H1 (cell line): ENCODE data around the gene GCLM. TPM values are rescaled to one million over a fixed set of nuclear protein-coding genes. Genes with fewer than 3 reads are reported as not detected.

Source experiments
- CTCF ChIA-PET: fragments of 300-600 bp; sonication (Branson Sonifier 250); formaldehyde crosslinking; loops from one replicate; lab custom pipeline; 2021; ENCODE audit not compliant: partially characterized antibody; lab: Charles Lee
- POLR2A ChIA-PET: fragments of 300-600 bp; sonication (Branson Sonifier 250); formaldehyde crosslinking; loops from one replicate; lab custom pipeline; 2021; ENCODE audit warnings: inconsistent platforms; ENCODE audit not compliant: partially characterized antibody; lab: Charles Lee
- DNase-seq, 2 experiments: peaks; one replicate each; pipeline versions ENCODE4 v3.0.0 to v3.0.0-alpha.2; 2010 to 2022; ENCODE audit warnings: low spot score in 2 of 2, low read depth in 1 of 2, mixed read lengths in 1 of 2
- FAIRE-seq: peaks from 2 replicates; lab custom pipeline; 2011; peaks lifted over from hg19 to GRCh38; lab: Jason Lieb, UNC
- H2AFZ ChIP-seq: 2 replicates; pipeline ENCODE4 v1.8.1; 2012; ENCODE audit warnings: low read length, inconsistent platforms
- H2AK5ac ChIP-seq: 2 replicates; pipeline ENCODE4 v1.6.1; 2013; ENCODE audit warnings: low read depth, low read length
- H2BK120ac ChIP-seq: replicated peaks from 2 replicates; pipeline ENCODE3; 2013; ENCODE audit warnings: low read depth, low read length, inconsistent platforms
- H2BK12ac ChIP-seq: 2 replicates; pipeline ENCODE4 v1.6.1; 2013; ENCODE audit warnings: low read depth, low read length
- H2BK15ac ChIP-seq: 2 replicates; pipeline ENCODE4 v1.6.1; 2013; ENCODE audit warnings: low read length
- H2BK20ac ChIP-seq: 2 replicates; pipeline ENCODE4 v1.6.1; 2013; ENCODE audit warnings: low read length
- H2BK5ac ChIP-seq: 2 replicates; pipeline ENCODE4 v1.6.1; 2013; ENCODE audit warnings: low read depth, low read length
- H3K14ac ChIP-seq: 2 replicates; pipeline ENCODE4 v1.6.1; 2013; ENCODE audit warnings: inconsistent platforms; ENCODE audit not compliant: insufficient read length
- H3K18ac ChIP-seq: 2 replicates; pipeline ENCODE4 v1.6.1; 2013; ENCODE audit warnings: low read length; ENCODE audit errors: extremely low read depth
- H3K23ac ChIP-seq: 2 replicates; pipeline ENCODE4 v1.6.1; 2013; ENCODE audit warnings: inconsistent platforms; ENCODE audit not compliant: insufficient read length
- H3K23me2 ChIP-seq: 2 replicates; pipeline ENCODE4 v1.6.1; 2013; ENCODE audit warnings: low read depth, low read length
- H3K27ac ChIP-seq: 2 replicates; pipeline ENCODE4 v1.6.1; 2011; ENCODE audit warnings: low read depth, low read length, inconsistent platforms
- H3K27me3 ChIP-seq, 4 experiments: replicated peaks in 1 of 4; 1 replicate in 1 of 4; 2 replicates in 3 of 4; pipeline versions ENCODE4 v1.6.1 to v1.8.1; 2011 to 2013; ENCODE audit warnings: low read length in 3 of 4, mild to moderate bottlenecking in 3 of 4, inconsistent platforms in 2 of 4, mixed read lengths in 2 of 4, moderate library complexity in 1 of 4; ENCODE audit not compliant: control insufficient read depth in 3 of 4, insufficient read depth in 3 of 4; ENCODE audit errors: extremely low read depth in 1 of 4
- H3K36me3 ChIP-seq, 4 experiments: 2 replicates each; pipeline versions ENCODE4 v1.6.1 to v1.8.1; 2011 to 2013; ENCODE audit warnings: mild to moderate bottlenecking in 4 of 4, low read length in 3 of 4, moderate library complexity in 2 of 4, control low read depth in 1 of 4, inconsistent platforms in 1 of 4; ENCODE audit not compliant: insufficient read depth in 4 of 4, control insufficient read depth in 2 of 4
- H3K4ac ChIP-seq: replicated peaks from 2 replicates; pipeline ENCODE3; 2013; ENCODE audit warnings: low read length, low read depth, mixed read lengths, inconsistent platforms; ENCODE audit not compliant: insufficient read length
- H3K4me1 ChIP-seq, 4 experiments: replicated peaks in 1 of 4; 1 replicate in 1 of 4; 2 replicates in 3 of 4; pipeline versions ENCODE4 v1.6.1 to v1.8.1; 2011 to 2013; ENCODE audit warnings: low read length in 3 of 4, inconsistent platforms in 2 of 4, mixed read lengths in 1 of 4; ENCODE audit not compliant: insufficient read depth in 4 of 4, control insufficient read depth in 3 of 4
- H3K4me2 ChIP-seq, 2 experiments: 2 replicates each; pipeline versions ENCODE4 v1.6.1 to v1.8.1; 2011 to 2013; ENCODE audit warnings: low read depth in 2 of 2, low read length in 2 of 2, control low read depth in 1 of 2, inconsistent platforms in 1 of 2, mild to moderate bottlenecking in 1 of 2; ENCODE audit not compliant: insufficient read depth in 1 of 2
- H3K4me3 ChIP-seq, 4 experiments: fragments of 200-600, 300-600 bp in 1 of 4; sonication (generic), shearing (Covaris generic), sonication (Bioruptor Twin) in 1 of 4; 2 replicates each; pipeline versions ENCODE4 v1.5.1 to v1.8.1; 2011 to 2016; ENCODE audit warnings: low read length in 4 of 4, low read depth in 3 of 4, control low read depth in 2 of 4, inconsistent platforms in 2 of 4, mild to moderate bottlenecking in 2 of 4, mixed read lengths in 1 of 4, moderate library complexity in 1 of 4; ENCODE audit not compliant: insufficient read depth in 2 of 4; ENCODE audit errors: extremely low read depth in 1 of 4
- H3K56ac ChIP-seq: replicated peaks from 2 replicates; pipeline ENCODE3; 2013; ENCODE audit warnings: low read depth, mild to moderate bottlenecking, mixed read lengths, low read length, inconsistent platforms; ENCODE audit not compliant: insufficient read length
- H3K79me1 ChIP-seq: 2 replicates; pipeline ENCODE4 v1.6.1; 2013; ENCODE audit warnings: low read depth, low read length, control low read depth
- H3K79me2 ChIP-seq, 2 experiments: 2 replicates each; pipeline versions ENCODE4 v1.6.1 to v1.8.1; 2012 to 2013; ENCODE audit warnings: low read length in 2 of 2, mild to moderate bottlenecking in 2 of 2, inconsistent platforms in 1 of 2; ENCODE audit not compliant: insufficient read depth in 2 of 2, control insufficient read depth in 1 of 2
- H3K9ac ChIP-seq, 4 experiments: replicated peaks in 1 of 4; 1 replicate in 1 of 4; 2 replicates in 3 of 4; pipeline versions ENCODE4 v1.6.1 to v1.8.1; 2011 to 2013; ENCODE audit warnings: low read depth in 3 of 4, low read length in 3 of 4, control low read depth in 2 of 4, mild to moderate bottlenecking in 2 of 4, moderate library complexity in 2 of 4, inconsistent platforms in 1 of 4; ENCODE audit errors: extremely low read depth in 1 of 4
- H3K9me3 ChIP-seq, 2 experiments: 2 replicates each; pipeline versions ENCODE4 v1.6.1 to v1.8.1; 2012 to 2013; ENCODE audit warnings: mild to moderate bottlenecking in 2 of 2, moderate library complexity in 2 of 2, control low read depth in 1 of 2, inconsistent platforms in 1 of 2, low read depth in 1 of 2, low read length in 1 of 2, mixed read lengths in 1 of 2; ENCODE audit not compliant: insufficient read depth in 2 of 2
- H4K20me1 ChIP-seq, 2 experiments: replicated peaks in 1 of 2; 2 replicates each; pipeline versions ENCODE3 to v1.8.1; 2011 to 2013; ENCODE audit warnings: inconsistent platforms in 2 of 2, low read length in 2 of 2, mild to moderate bottlenecking in 1 of 2; ENCODE audit not compliant: insufficient read depth in 2 of 2, control insufficient read depth in 1 of 2
- H4K5ac ChIP-seq: 2 replicates; pipeline ENCODE4 v1.6.1; 2013; ENCODE audit warnings: low read length, low read depth, mixed read lengths, inconsistent platforms; ENCODE audit not compliant: insufficient read length
- H4K8ac ChIP-seq: 2 replicates; pipeline ENCODE4 v1.8.0; 2013; ENCODE audit warnings: mild to moderate bottlenecking, moderate library complexity, low read length, inconsistent platforms; ENCODE audit not compliant: insufficient read depth; ENCODE audit errors: extremely low read depth
- H4K91ac ChIP-seq: replicated peaks from 2 replicates; pipeline ENCODE3; 2013; ENCODE audit warnings: low read length, mixed read lengths, inconsistent platforms; ENCODE audit not compliant: insufficient read length
- ASH2L ChIP-seq: fragments of 200-600, 300-600 bp; sonication (generic); IDR thresholded peaks from one replicate; pipeline ENCODE4 v1.7.1; 2017; ENCODE audit warnings: low read length
- EGR1 ChIP-seq: IDR thresholded peaks from 2 replicates; pipeline ENCODE4 v1.6.1; 2011; ENCODE audit warnings: low read depth, low read length, borderline replicate concordance
- MAFK ChIP-seq: IDR thresholded peaks from 2 replicates; pipeline ENCODE4 v1.6.1; 2012; ENCODE audit warnings: low read depth, mild to moderate bottlenecking, improper control_type of control experiment, low read length
- POLR2AphosphoS5 ChIP-seq: IDR thresholded peaks from 2 replicates; pipeline ENCODE4 v1.6.1; 2011; ENCODE audit warnings: low read depth, low read length
- RAD21 ChIP-seq, 2 experiments: IDR thresholded peaks in 1 of 2; conservative IDR thresholded peaks in 1 of 2; 2 replicates each; pipeline ENCODE4 v1.6.1; 2011; ENCODE audit warnings: low read depth in 2 of 2, low read length in 2 of 2, improper control_type of control experiment in 1 of 2, inconsistent platforms in 1 of 2, mild to moderate bottlenecking in 1 of 2, moderate library complexity in 1 of 2
- SAP30 ChIP-seq: fragments of 300-600 bp; sonication (generic); IDR thresholded peaks from 2 replicates; pipeline ENCODE4 v1.7.1; 2012; ENCODE audit warnings: low read length, moderate library complexity, mild to moderate bottlenecking, inconsistent platforms; ENCODE audit not compliant: insufficient read depth, insufficient replicate concordance
- TAF7 ChIP-seq: optimal IDR thresholded peaks from 2 replicates; pipeline ENCODE3; 2011; ENCODE audit warnings: low read depth, mild to moderate bottlenecking, inconsistent platforms, low read length, moderate library complexity, borderline replicate concordance
- WGBS, 2 experiments: shearing (Covaris generic) in 1 of 2; methylation state at CpG; one replicate each; pipeline versions ENCODE4 v1.1.6 to v1.1.7; 2013 to 2015; ENCODE audit warnings: low lambda C conversion rate in 2 of 2, mixed read lengths in 2 of 2, inconsistent platforms in 1 of 2, low coverage in 1 of 2, missing lambda C conversion rate in 1 of 2; ENCODE audit not compliant: insufficient replicate concordance in 2 of 2, insufficient coverage in 1 of 2, insufficient read length in 1 of 2; ENCODE audit errors: extremely low coverage in 1 of 2, missing lambda C conversion rate in 1 of 2; 5-methylcytosine and 5-hydroxymethylcytosine counted together
- polyA plus RNA-seq, 7 experiments: library from polyadenylated mRNA; depleted of rRNA in 3 of 7; stranded (reverse) in 5 of 7; unstranded in 2 of 7; fragments of >200 nt in 5 of 7; fragments of 200-250 nt in 2 of 7; gene quantifications; 1 replicate in 5 of 7; 2 replicates in 1 of 7; 4 replicates in 1 of 7; pipeline versions ENCODE4 v1.2.1 to v1.2.3, GENCODE V29; 2011 to 2013; ENCODE audit warnings: missing spikeins in 2 of 7, mixed read lengths in 2 of 7
- total RNA-seq: library from RNA; stranded (reverse); fragmentation: NEBNext Ultra II Directional; extraction: Animal tissue kit (Norgen Biotek cat#: 25700); gene quantifications from 2 replicates; pipeline ENCODE4 v1.2.1, GENCODE V29; 2021

GCLM gene
- total and polyA plus RNA-seq, 2 of the 8 experiments (the other 6 are each of a cell fraction or from before 2014, with no cell fraction given), result 3.1 to 12.8 TPM

DNA sequence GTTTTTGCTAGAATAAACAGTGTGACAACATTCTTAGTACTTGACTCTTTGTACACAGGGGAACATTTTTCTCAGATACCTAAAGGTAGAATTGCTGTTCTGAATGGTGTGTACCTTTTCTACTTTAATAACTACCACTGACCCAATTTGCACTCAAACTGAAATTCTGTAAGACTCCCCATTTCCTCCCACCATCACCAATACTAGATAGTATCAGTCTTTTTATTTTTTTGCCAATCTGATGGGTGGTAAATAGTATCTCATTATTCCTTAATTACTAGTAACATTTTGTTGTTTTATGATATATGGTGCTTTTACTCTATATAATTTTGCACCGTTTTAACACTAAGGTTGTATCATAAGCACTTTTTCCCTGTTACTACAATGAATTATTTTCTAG, 28.8 kb upstream of the GCLM start:
- no peak overlapping the region for H2BK20ac ChIP-seq
- no peak overlapping the region for H3K14ac ChIP-seq
- no peak overlapping the region for H2BK15ac ChIP-seq
- H3K79me1 ChIP-seq, result no peaks in the 10 kb centered on the region
- no peak overlapping the region for H3K4me2 ChIP-seq
- no peak overlapping the region for H3K4me3 ChIP-seq
- H2AK5ac ChIP-seq, result no peak overlapping the region
- H3K18ac ChIP-seq, result no peak overlapping the region
- no peak overlapping the region for H2BK5ac ChIP-seq
- no peaks in the 10 kb centered on the region for H3K9me3 ChIP-seq
- FAIRE-seq, result no peak
- no peak overlapping the region for H3K27ac ChIP-seq
- no peaks in the 10 kb centered on the region for H4K20me1 ChIP-seq
- H2BK120ac ChIP-seq, result no peak overlapping the region
- POLR2A ChIA-PET, result no interaction called here
- no peak overlapping the region for H2AFZ ChIP-seq
- H3K23me2 ChIP-seq, result no peaks in the 10 kb centered on the region
- CTCF ChIA-PET, result interaction anchor here (1.0 kb wide), 1 partner anchor 42 kb away, joined by 4 read pairs; no protein-coding TSS in a partner anchor
- H4K8ac ChIP-seq, result no peak overlapping the region
- 92% methylated on average over 1 of the region's 1 CpG; no CpG with 5 or more reads in 1 of the 2 experiments for WGBS, 2 experiments
- no peaks in the 10 kb centered on the region for H3K4me1 ChIP-seq
- no peak overlapping the region for H3K9ac ChIP-seq
- no peak overlapping the region for H3K56ac ChIP-seq
- H3K23ac ChIP-seq, result no peak overlapping the region
- DNase-seq, result no peak
- H3K36me3 ChIP-seq, result no peaks in the 10 kb centered on the region
- no peaks in the 10 kb centered on the region for H3K79me2 ChIP-seq
- no peak overlapping the region for H3K4ac ChIP-seq
- H4K91ac ChIP-seq, result no peak overlapping the region
- no peak overlapping the region for H4K5ac ChIP-seq
- H2BK12ac ChIP-seq, result no peak overlapping the region
- no peaks in the 10 kb centered on the region for H3K27me3 ChIP-seq
- no peak for TF ChIP-seq ASH2L
- TF ChIP-seq POLR2AphosphoS5, result no peak
- TF ChIP-seq EGR1, result no peak
- TF ChIP-seq TAF7, result no peak
- TF ChIP-seq RAD21 (IDR thresholded peaks at IDR 0.05 in 1 of 2, conservative IDR thresholded peaks at IDR 0.05 in 1 of 2; ENCODE audit: low read depth in 2 of 2, low read length in 2 of 2), result no peak
- TF ChIP-seq MAFK, result no peak
- TF ChIP-seq SAP30, result no peak
